NCI-H2196 treated with DMSO at 0.1 percent for 48 hours (cell line): ENCODE results near the gene SLC43A3.
"Not testable (repeated sequence)": the region's sequence is repeated elsewhere in the genome, so short reads cannot be mapped to it uniquely, and the experiment has no call there.

ENCODE experiments used
- DNase-seq: peaks from one replicate; lab custom pipeline; 2025; ENCODE audit not compliant: unreplicated experiment; lab: John Stamatoyannopoulos, UW

The SLC43A3 gene

GRCh38 chr11:57387289-57388030 lies 39.5 kb downstream of the SLC43A3 start:
- no peak for DNase-seq

GRCh38 chr11:57386178-57386940 lies 40.6 kb downstream of the SLC43A3 start:
- no peak for DNase-seq

- DNase-seq, result no peak
These were observed 45.9 kb downstream of the SLC43A3 start, which contains the start of gene PRG3 for GRCh38 chr11:57380975-57381374. Gene PRG3, minus strand, starts transcription at chr11:57381150. Its CDS starts 442 bp downstream, at chr11:57380708.

- no peak for DNase-seq
These were observed 47.2 kb downstream of the SLC43A3 start for GRCh38 chr11:57379732-57380131.

- DNase-seq, result no peak
These were observed 48.7 kb downstream of the SLC43A3 start for GRCh38 chr11:57378186-57378585.

- DNase-seq, result no peak
These were observed 49.8 kb downstream of the SLC43A3 start for GRCh38 chr11:57377107-57377506.

DNA sequence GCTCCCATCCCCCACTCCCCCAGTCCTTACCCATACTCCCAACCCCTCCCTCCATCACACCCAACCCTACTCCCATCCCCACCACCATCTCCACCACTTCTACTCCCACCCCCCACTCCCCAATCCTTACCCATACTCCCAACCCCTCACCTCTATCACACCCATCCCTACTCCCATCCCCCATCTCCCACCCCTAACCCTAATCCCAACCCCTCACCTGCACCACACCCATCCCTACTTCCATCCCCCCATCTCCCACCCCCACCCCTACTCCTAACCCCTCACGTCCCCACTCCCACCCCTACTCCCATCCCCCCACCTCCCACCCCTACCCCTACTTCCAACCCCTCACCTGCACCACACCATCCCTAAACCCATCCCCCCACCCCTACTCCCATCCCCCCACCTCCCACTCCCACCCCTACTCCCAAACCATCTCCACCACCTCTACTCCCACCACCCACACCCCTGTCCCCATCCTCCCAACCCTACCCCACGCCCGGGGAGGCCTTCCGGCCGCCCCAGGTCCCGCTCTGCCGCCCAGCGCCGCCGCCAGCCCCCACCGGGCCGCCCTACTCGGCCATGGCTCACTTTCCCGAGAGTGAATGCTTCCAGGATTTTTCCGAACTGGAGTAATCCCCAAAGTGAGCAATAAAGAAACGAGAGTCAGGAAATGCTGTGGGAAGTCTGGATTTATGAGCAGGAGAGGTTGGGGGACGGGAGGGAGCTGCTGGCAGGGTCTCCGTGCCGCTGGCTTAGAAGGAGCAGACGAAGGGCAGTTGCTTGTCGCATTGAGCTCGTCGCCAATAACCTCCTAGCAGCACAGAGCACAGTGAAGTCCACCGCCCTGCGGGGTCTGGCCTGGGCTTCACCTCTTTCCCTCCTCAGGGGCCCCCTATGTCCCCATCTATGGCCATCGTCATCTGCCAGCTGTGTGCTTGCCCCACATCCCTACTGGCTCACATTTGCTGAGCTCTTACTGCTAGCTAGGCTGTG lies 50.5 kb downstream of the SLC43A3 start:
- DNase-seq, result no peak

- DNase-seq, result no peak
These were observed 51.4 kb downstream of the SLC43A3 start for GRCh38 chr11:57375490-57375889.

- no peak for DNase-seq
These were observed 52.0 kb downstream of the SLC43A3 start for GRCh38 chr11:57374966-57375365.

DNA sequence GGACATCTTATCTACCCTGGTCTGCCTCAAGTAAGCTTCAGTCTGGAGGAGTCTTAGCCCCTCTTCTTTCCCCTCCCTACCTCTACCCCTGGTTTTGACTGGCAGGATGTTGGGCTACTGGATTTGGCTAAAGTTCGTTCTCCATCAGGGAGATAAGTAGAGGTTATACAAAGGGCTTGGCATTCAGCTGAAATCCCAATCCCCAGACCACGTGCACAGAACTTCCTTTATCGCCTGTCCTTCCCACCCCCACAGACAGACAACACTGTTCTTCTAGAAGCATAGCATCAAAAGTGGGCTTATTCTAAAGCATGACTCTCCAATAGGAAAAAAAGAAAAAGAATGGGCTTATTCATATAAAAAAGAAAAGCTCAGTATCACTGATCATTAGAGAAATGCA lies 53.8 kb downstream of the SLC43A3 start:
- no peak for DNase-seq

DNA sequence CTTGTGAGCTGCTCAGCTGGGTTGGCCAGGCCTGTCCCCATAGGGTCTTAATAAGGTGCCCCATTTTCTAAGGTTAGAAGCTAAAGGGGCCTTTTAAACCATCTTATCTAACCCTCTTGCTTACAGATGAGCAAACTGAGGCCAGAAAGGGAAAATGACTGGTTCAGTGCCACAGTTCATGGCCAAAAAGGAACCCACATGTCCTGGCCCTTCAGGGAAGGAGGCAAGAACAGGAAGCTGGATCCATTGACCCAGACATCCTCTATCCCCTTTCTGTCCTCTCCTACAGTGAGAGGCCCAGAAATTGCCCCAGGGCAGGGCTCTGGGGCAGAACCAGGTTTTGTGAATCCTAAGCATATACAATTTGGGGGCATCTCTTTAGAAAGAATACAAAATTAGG lies 56.0 kb downstream of the SLC43A3 start:
- no peak for DNase-seq

DNA sequence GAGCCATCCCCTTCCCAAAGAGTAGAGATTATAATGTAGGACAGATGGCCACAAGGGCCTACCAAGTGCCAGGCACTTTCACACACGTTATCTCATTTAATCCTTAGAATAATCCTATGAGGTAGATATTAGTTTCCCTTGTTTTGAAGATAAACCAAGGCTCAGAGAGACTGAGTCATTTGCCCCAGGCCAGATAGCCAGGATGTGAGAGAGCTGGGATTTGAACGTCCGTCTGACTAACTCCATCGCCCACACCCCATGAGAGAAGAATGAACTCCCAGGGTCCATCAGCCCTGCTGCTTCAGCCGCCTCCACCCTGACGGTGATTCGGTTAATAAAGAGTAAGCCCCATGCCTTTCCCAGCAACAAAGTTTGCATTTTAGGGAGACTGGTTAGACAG lies 56.7 kb downstream of the SLC43A3 start:
- DNase-seq, result no peak

DNA sequence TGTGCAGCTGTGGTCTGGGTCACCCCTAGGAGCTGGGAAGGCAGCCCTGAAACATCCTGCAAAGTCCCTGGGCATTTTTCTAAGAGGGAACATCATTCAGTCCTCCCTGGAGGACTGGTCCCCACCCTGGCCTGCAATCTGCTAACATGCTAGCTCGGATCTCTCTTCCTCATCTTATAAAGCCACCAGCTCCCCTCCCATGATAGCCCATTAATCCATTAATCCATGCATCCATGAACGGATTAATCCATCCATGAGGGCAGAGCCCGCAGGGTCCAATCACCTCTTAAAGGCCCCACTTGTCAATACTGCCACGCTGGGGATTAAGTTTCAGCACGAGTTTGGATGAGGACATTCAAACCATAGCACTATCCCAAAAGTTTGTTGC lies 58.1 kb downstream of the SLC43A3 start:
- DNase-seq, result no peak

DNA sequence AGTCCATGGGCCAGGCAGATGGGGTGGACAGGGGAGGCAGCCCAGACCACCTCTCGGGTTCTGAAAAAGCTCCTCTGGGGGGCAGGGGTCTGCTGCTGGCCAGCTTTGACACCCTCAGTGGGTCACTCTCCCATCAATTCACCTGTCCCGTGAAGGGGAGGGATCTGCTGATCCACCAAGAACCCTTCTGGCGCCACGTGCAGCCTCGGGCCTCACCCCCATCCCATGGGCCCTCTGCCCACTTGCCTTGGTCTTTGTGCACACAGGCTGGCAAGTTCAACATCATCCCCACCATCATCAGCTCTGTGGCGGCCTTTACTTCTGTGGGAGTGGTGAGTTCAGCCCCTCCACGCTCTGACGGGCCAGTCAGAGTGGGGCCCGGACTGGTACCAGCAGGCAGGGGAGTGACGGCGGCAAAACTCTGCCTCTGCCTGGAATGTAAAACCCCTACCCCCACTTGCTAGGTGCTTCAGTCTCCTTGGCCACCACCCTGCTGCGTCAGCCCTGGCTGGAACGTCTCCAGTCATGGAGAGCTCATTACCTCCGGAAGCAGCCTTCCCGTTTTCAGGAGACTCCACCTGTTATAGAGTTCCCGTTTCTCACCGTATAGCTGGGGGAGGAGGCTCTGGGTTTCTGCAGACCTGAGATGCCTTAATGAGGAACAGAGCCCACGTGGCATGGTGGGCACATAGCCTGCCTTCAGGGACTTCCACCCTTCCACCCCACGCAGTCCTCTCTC lies 58.6 kb downstream of the SLC43A3 start:
- peak; percentile 16 for DNase-seq

DNA sequence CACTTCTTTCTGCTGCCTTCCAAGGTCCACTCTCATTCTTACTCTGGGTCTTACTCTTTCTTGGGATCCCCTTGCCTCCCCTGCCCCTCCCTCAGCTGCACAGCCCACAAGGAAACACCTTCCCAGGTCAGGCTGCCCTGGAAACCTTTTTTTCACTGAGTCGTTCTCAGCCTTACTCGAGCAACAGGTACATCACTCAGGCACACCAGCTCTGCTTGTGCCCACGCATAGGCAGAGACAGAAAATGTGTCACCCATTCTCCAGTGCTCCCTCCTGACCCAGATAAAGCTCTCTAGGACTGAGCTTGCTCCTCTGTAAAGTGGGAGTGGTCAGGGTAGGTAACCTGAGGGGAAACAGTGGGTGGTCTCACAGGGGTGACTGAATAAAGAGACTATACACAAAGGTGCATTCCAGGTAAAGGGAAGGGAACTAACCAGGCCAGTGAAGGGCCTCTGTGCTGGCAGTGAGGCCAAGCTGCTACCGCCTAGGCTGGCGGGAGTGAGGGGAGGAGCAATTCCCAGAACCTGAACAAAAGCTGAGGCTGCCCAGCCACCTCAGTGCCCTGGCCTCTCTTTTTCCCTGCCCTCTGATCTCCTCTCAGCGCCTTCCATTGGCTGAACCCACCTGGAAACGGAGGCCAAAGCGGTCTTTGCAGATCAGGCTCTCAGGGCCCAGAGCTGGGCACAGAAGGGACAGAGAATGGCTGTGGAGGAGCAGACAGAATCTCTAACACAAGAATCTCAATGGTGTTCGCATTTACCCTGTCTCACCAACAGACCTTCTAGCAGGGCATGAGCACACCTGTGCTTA lies 61.9 kb downstream of the SLC43A3 start:
- DNase-seq, result no peak

- no peak for DNase-seq
These were observed 63.5 kb downstream of the SLC43A3 start for GRCh38 chr11:57363131-57364080.

GRCh38 chr11:57361926-57362325 lies 65.0 kb downstream of the SLC43A3 start:
- no peak for DNase-seq

- not testable (repeated sequence) for DNase-seq
These were observed 65.5 kb downstream of the SLC43A3 start for GRCh38 chr11:57361420-57361819.

GRCh38 chr11:57360991-57361390 lies 65.9 kb downstream of the SLC43A3 start:
- no peak for DNase-seq
